Measurements from ENCODE around the gene LRRN2.
"Not testable (repeated sequence)": the region's sequence is repeated elsewhere in the genome, so short reads cannot be mapped to it uniquely, and the experiment has no call there.

Gene LRRN2

GRCh38 chr1:204695692-204696091 is 10.2 kb upstream of the LRRN2 start:
- TF ChIP-seq ELF4 (IDR thresholded peaks at IDR 0.05): no peak
- TF ChIP-seq ARNT (IDR thresholded peaks at IDR 0.05): no peak
- TF ChIP-seq SP1 (IDR thresholded peaks at IDR 0.05): no peak
- no peak for TF ChIP-seq FOXK2 (IDR thresholded peaks at IDR 0.05)
- TF ChIP-seq LEF1 (IDR thresholded peaks at IDR 0.05; ENCODE audit: borderline replicate concordance): no peak
- TF ChIP-seq FOXM1 (IDR thresholded peaks at IDR 0.05; ENCODE audit: borderline replicate concordance): no peak
- no peak for TF ChIP-seq BHLHE40 (IDR thresholded peaks at IDR 0.05; ENCODE audit: borderline replicate concordance)
- TF ChIP-seq PKNOX1 (IDR thresholded peaks at IDR 0.05): no peak
- TF ChIP-seq HDGF (IDR thresholded peaks at IDR 0.05; ENCODE audit: borderline replicate concordance): no peak
- no peak for TF ChIP-seq NFRKB (IDR thresholded peaks at IDR 0.05)
- no peak for TF ChIP-seq CTBP1 (IDR thresholded peaks at IDR 0.05; ENCODE audit: borderline replicate concordance)
- no peak for TF ChIP-seq FOXA1 (IDR thresholded peaks at IDR 0.05)
- no peak for TF ChIP-seq ZNF384 (IDR thresholded peaks at IDR 0.05)
- no peak for TF ChIP-seq SUZ12 (IDR thresholded peaks at IDR 0.05)
- no peak for TF ChIP-seq TARDBP (IDR thresholded peaks at IDR 0.05)
- TF ChIP-seq L3MBTL2 (conservative IDR thresholded peaks at IDR 0.05): no peak
- ChIA-PET POLR2A (no interaction called here), CTCF (interaction anchor here (0.6 kb wide), 1 partner anchor 75 kb away, joined by 3 read pairs; no protein-coding TSS in a partner anchor)
- DNase-seq (ENCODE audit: extremely low spot score): no peak

DNA sequence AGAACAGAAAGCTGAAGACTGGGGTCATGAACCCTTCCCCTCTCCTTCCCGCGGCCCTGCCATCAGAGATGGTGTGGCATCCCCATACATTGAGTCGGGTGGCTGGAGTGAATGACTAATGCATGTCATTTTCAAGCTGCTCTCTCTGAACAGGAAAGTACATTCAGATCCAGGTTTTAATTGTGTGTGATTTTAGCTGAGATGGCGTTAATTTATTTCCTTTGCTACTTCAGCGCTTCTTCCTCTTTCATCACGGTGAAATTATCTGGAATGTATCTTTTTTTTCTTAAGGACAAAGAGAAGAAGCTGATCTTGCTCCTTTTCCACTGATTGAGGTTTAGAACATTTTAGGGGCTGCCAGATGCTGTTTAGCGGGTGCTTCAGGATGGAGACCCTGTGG is 8.6 kb upstream of the LRRN2 start:
- DNase-seq (ENCODE audit: extremely low spot score): no peak
- CTCF ChIA-PET: no interaction called here
- TF ChIP-seq LEF1 (IDR thresholded peaks at IDR 0.05; ENCODE audit: borderline replicate concordance) (no peak), PKNOX1 (IDR thresholded peaks at IDR 0.05) (no peak), TARDBP (IDR thresholded peaks at IDR 0.05) (no peak)
- POLR2A ChIA-PET: no interaction called here

- TF ChIP-seq TARDBP (IDR thresholded peaks at IDR 0.05) (no peak), L3MBTL2 (conservative IDR thresholded peaks at IDR 0.05) (no peak), CTBP1 (IDR thresholded peaks at IDR 0.05; ENCODE audit: borderline replicate concordance) (no peak), FOXK2 (IDR thresholded peaks at IDR 0.05) (no peak), ZNF384 (IDR thresholded peaks at IDR 0.05) (no peak), ELF4 (IDR thresholded peaks at IDR 0.05) (no peak), NFRKB (IDR thresholded peaks at IDR 0.05) (no peak), FOXA1 (IDR thresholded peaks at IDR 0.05) (no peak)
- POLR2A ChIA-PET: no interaction called here
- CTCF ChIA-PET: no interaction called here
- no peak for DNase-seq (ENCODE audit: extremely low spot score)
Measured at GRCh38 chr1:204692841-204693356, 7.4 kb upstream of the LRRN2 start.

DNA sequence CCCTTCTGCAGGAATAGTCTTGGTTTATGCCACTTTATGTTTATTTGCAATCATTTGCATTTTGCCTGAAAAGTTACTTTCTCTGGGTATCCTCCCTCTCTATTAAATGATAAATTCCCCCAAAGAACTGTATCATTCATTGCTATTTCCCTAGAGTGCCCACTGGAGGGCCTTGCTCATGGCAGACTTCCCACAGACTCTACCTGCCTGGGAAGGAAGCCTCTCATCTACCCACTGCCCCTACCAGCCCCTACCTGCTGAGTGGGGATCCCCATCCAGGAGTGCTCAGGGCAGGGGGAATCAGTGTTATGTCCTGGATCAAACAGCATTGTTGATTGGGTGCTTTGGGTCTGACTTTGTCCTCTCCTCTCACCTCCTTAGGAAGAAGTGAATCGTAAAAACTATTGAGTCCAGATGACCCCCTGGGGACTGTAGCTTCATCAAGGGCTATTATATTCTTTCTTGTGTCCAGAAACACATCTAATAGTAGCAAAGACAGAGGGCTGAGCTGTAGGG is 6.8 kb upstream of the LRRN2 start:
- TF ChIP-seq HDGF (IDR thresholded peaks at IDR 0.05; ENCODE audit: borderline replicate concordance): no peak
- no peak for TF ChIP-seq LEF1 (IDR thresholded peaks at IDR 0.05; ENCODE audit: borderline replicate concordance)
- no peak for TF ChIP-seq FOXA1 (IDR thresholded peaks at IDR 0.05)

GRCh38 chr1:204691328-204691730 is 5.8 kb upstream of the LRRN2 start:
- DNase-seq (ENCODE audit: extremely low spot score); POLR2A ChIA-PET: not testable (repeated sequence)
- CTCF ChIA-PET: interaction anchor here (1.3 kb wide), 1 partner anchor 126 kb away, joined by 4 read pairs; no protein-coding TSS in a partner anchor

More for the DNA sequence above, 6.8 kb upstream of the LRRN2 start:
- POLR2A ChIA-PET: no interaction called here
- no peak for DNase-seq (ENCODE audit: extremely low spot score)
- CTCF ChIA-PET: interaction anchor here (1.3 kb wide), 1 partner anchor 127 kb away, joined by 4 read pairs; no protein-coding TSS in a partner anchor

- TF ChIP-seq BHLHE40 (IDR thresholded peaks at IDR 0.05; ENCODE audit: borderline replicate concordance): no peak
- TF ChIP-seq FOXA1 (IDR thresholded peaks at IDR 0.05): no peak
- TF ChIP-seq TARDBP (IDR thresholded peaks at IDR 0.05): no peak
- TF ChIP-seq ZNF384 (IDR thresholded peaks at IDR 0.05): no peak
- ChIA-PET CTCF (no interaction called here), POLR2A (no interaction called here)
- no peak for DNase-seq (ENCODE audit: extremely low spot score)
Measured at GRCh38 chr1:204688776-204689175, 3.2 kb upstream of the LRRN2 start.

DNA sequence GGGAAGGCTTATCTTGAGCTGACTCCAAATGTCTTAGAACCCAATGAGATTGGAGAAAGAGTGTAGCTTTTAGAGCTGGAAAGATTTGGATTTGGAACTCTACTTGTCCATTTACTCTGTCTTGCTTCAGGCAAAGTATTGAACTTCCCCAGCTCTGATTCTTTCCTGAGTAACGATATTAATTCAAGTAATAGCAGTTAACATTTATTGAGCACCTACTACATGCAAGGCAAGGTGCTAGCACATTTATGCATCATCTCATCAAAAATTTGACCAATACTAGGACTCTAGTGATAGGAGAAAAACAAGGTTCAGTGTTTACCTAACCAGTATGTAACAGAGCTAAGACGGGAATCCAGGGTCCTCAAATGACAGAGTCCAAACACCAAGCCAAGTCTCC is 2.5 kb upstream of the LRRN2 start:
- TF ChIP-seq SP1 (IDR thresholded peaks at IDR 0.05) (no peak), CTBP1 (IDR thresholded peaks at IDR 0.05; ENCODE audit: borderline replicate concordance) (no peak), TARDBP (IDR thresholded peaks at IDR 0.05) (no peak), HDGF (IDR thresholded peaks at IDR 0.05; ENCODE audit: borderline replicate concordance) (no peak), PKNOX1 (IDR thresholded peaks at IDR 0.05) (no peak), ZNF384 (IDR thresholded peaks at IDR 0.05) (no peak)
- POLR2A ChIA-PET: no interaction called here
- CTCF ChIA-PET: no interaction called here
- DNase-seq (ENCODE audit: extremely low spot score): no peak
